Measurements from ENCODE around the gene RETN. TPM values are rescaled to one million over a fixed set of nuclear protein-coding genes. Genes with fewer than 3 reads are reported as not detected.

Gene RETN
- total RNA-seq, 2 donors from 2014 or later: not detected

DNA sequence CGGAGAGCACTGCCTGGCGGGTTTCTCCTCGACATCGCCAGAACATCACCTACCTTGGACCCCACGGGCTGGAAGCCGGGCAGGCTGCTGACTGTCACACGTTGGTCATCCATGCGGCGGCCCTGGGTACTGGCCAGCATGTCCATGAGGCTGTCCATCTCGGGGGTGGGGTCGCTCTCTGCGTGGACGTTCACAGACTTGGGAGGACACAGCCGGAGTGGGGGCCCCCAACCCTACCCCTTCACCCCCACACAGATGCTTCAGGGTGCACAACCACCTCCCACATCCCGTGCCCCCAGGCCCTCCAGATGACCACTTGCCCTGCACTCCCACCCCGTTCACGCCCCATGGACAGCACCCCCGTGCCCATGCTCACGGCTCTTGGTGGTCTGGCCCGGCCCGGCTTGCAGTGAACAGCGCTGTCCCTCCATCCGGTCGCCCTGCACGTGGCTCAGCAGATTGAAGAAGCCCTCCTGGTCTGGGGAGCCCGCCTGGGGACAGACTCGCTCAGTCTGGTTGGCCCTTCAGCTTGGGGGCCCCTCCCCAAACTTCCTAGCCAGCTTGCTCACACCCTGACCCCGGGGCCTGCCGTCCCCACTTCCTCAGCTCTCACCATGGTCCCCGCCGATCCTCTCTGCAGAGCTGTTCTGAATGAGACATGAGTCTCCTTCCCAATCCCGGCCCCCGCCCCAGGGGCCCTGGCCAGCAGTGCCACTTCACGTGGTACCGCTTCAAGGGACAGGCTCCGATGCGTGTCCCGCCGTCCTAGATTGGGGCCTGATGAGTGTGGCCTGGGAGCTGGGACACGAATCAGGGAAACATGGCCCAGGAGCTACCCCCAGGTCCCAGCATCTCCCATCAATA, 36.3 kb upstream of the RETN start:
- H3K4me1 Mint-ChIP-seq: peaks cover 39% of the 10 kb centered on the region
- H3K36me3 Mint-ChIP-seq (ENCODE audit: low read depth): peaks cover 5% of the 10 kb centered on the region

DNA sequence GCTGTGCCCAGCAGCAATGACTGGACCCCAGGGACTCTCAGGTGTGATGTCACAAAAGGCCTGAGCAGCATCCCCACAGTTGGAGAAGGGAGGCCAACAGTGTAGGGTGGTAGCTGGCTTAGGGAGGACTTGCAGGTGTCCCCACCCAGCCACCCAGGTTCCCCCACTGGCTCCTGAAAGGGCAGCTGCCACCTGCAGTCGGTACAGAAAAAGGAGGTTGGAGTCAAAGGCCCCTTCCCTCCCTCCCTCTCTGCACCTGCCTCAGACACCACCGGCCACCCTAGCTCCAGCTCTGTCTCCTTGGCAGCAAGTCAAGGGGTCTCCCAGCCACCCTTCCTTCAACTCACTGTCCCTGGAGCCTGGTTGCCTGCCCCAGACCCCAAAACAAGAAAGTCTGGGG, 35.2 kb upstream of the RETN start, which contains the start of gene PCP2:
Gene PCP2, minus strand, starts transcription at position 22 of the 400 bp plus-strand sequence. CDS start 262 bp downstream, outside the sequence.
- Mint-ChIP-seq H3K27ac (peak within 1 kb of the TSS; percentile 59), H3K27me3 (no peaks in the 10 kb centered on the region), H3K36me3 (ENCODE audit: low read depth) (peaks cover 5% of the 10 kb centered on the region), H3K4me1 (peaks cover 32% of the 10 kb centered on the region), H3K4me3 (peak within 1 kb of the TSS; percentile 49)
- no peak for ATAC-seq
- no peak for DNase-seq
- H3K9me3 ChIP-seq (ENCODE audit: control insufficient read depth, low read length, poor library complexity, severe bottlenecking): no peaks in the 10 kb centered on the region

More for the DNA sequence above, 36.3 kb upstream of the RETN start:
- H3K9me3 ChIP-seq (ENCODE audit: control insufficient read depth, low read length, poor library complexity, severe bottlenecking): no peaks in the 10 kb centered on the region
- DNase-seq (no peak), ATAC-seq (no peak)
- Mint-ChIP-seq H3K4me3 (peak overlapping the region; percentile 49), H3K27me3 (no peaks in the 10 kb centered on the region), H3K27ac (no peak overlapping the region)

DNA sequence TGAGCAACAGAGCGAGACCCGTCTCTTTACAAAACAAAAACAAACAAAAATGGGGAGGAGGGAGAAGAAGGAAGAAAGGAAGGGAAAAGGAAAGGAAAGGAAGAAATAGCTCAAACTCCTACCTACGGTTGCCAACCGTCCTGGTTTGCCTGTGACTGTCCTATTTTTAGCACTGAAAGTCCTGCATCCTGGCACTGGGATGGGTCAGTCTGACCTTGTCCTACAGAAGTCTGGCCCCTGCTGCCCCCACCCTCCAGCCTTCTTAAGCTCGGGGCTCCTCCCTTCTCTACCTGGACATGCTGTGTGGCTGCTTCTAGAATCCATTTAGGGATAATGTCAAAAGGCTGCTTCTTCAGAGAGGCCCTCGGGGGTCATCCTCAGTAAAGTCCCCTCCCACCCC, 33.2 kb upstream of the RETN start:
- Mint-ChIP-seq H3K27ac (peak overlapping the region; percentile 83), H3K4me3 (peak overlapping the region; percentile 87), H3K4me1 (peaks cover 22% of the 10 kb centered on the region), H3K27me3 (no peaks in the 10 kb centered on the region), H3K36me3 (ENCODE audit: low read depth) (peaks cover 6% of the 10 kb centered on the region)
- ATAC-seq (no peak), DNase-seq (no peak)
- no peaks in the 10 kb centered on the region for H3K9me3 ChIP-seq (ENCODE audit: control insufficient read depth, low read length, poor library complexity, severe bottlenecking)

DNA sequence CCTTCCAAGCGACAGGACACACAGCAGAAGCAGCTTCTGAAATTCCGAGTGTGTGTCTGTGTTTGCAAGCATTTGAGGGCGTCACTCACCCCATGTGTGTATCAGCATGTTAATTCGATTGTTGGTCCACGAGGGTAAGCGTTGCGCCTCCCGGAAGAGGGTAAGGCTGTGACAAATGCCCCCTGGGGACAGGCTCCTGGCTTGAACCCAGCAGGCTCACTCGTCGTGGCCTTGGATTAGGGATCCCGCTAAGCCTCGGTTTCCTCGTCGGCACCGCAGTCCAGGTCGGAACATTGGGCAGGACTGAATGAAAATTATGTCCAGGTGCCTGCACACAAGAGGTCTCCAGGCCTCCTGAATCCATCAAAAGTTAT, 32.5 kb upstream of the RETN start:
- H3K27ac Mint-ChIP-seq: peak overlapping the region; percentile 83
- H3K4me1 Mint-ChIP-seq: peaks cover 20% of the 10 kb centered on the region
- DNase-seq (no peak), ATAC-seq (no peak)
- H3K9me3 ChIP-seq (ENCODE audit: control insufficient read depth, low read length, poor library complexity, severe bottlenecking): no peaks in the 10 kb centered on the region
- H3K36me3 Mint-ChIP-seq (ENCODE audit: low read depth): peaks cover 6% of the 10 kb centered on the region
- peak overlapping the region; percentile 87 for H3K4me3 Mint-ChIP-seq
- no peaks in the 10 kb centered on the region for H3K27me3 Mint-ChIP-seq

DNA sequence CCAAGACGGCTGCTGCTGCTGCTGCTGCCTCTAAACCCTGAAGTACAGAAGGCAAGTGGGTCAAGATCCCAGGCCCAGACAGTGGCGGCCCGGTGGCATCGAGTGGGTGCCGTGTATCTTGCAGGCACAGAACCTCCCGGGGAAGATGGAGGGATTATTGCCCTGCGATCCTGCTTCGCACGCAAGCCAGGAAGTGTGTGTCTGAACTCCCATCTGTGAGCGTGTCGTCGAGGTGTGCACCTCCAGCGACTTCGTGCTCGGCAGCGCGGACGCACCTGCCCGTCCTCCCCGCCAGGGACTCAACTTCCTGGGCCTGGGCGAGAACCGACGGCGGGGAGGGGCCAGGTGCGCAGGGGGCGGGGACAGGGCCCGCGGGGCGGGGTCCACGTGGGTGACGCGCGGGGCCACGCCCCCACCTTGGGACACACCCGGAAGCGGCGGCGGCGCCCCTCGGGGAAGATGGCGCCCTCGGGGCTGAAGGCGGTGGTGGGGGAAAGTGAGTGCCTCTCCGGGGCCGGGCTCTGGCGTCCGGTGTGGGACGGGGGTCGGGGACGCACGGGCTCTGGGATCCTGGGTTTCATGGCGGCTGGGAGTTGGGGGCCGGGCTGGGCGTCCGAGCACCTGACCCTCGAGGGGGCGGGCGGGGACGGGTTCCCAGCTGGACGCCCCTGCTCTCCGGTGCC, 32.0 kb upstream of the RETN start, which contains the start of gene STXBP2:
Gene STXBP2, plus strand, starts transcription at position 420 of the 683 bp plus-strand sequence. Its CDS starts 40 bp downstream, at position 460.
- Mint-ChIP-seq H3K27ac (peak within 1 kb of the TSS; percentile 83), H3K27me3 (no peaks in the 10 kb centered on the region), H3K4me3 (peak within 1 kb of the TSS; percentile 87), H3K4me1 (peaks cover 16% of the 10 kb centered on the region), H3K36me3 (ENCODE audit: low read depth) (peaks cover 6% of the 10 kb centered on the region)
- H3K9me3 ChIP-seq (ENCODE audit: control insufficient read depth, low read length, poor library complexity, severe bottlenecking): no peaks in the 10 kb centered on the region
- ATAC-seq (peak; percentile 97), DNase-seq (peak; percentile 92 to 96 (median 95))

DNA sequence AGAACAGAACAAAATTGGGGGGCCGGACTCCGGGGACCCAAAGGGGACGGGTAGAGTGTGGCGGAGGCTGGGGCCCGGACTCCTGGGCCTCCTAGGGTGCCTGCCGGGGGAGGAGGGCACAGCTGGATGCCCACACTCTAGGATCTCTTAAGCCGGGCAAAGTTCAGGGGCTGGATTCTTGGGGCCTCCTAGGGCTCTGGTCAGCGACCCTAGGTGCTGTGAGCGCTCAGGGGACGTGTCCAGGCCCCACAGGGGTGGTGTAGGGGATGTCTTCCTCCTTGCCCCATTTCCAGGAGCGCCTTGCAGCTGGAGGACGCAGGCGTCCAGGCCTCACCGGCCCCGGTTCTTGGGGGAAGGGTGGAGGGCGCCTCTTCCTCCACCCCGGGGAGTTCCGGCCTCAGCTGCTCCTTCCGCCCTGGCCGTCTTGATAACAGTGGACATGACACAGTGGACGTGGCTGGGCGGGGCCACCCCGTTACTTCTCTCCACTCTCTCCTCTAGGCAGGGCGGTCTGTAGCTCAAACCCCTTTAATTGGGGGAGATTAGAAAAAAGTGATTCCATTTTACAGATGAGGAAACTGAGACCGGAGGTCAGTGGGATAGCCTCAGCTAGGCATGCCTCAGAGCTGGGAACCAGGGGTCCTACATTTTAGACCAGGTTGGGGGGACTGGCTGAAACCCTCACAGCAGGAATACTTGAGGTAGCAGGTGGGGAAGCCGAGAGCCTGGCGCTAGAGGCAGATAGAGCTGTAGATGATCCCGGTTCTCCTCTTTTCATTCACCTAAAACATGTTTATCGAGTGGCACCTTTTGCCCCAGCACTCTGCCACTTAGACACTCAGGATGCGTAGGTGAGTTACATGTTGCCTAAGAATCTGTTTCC, 31.2 kb upstream of the RETN start:
- H3K9me3 ChIP-seq (ENCODE audit: control insufficient read depth, low read length, poor library complexity, severe bottlenecking): no peaks in the 10 kb centered on the region
- Mint-ChIP-seq H3K4me1 (peaks cover 16% of the 10 kb centered on the region), H3K27ac (peak overlapping the region; percentile 83), H3K36me3 (ENCODE audit: low read depth) (peaks cover 6% of the 10 kb centered on the region), H3K27me3 (no peaks in the 10 kb centered on the region), H3K4me3 (peak overlapping the region; percentile 87)
- DNase-seq (no peak), ATAC-seq (peak; percentile 26)

DNA sequence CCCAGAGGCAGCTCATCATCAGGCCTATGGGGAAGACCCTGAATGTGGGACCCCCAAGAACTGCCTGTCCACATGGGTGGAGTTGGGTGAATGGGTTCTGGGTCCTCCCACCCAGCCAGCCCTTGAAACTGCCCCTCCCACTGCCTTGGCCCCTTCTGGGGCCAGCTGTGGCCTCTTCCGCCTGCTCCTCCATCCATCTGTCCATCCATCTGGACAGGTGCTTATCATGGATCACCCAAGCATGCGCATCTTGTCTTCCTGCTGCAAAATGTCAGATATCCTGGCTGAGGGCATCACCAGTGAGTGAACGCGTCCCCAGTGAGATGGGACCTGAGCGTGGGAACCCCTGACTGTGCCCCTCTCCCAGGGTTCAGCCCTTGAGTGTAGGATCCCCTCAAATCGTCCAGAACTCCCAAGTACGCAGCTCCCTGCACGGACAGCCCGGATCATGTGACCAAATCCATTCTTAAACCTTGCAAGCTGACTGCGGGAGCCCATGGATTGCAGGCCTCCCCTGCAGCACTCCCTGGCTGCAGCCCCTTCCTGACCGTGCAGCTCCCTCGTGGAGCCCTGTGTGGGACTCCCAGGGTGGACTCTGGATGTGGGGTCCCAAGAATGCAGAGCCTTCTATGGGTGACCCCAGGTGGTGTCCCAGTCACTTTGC, 29.9 kb upstream of the RETN start:
- Mint-ChIP-seq H3K36me3 (ENCODE audit: low read depth) (peaks cover 6% of the 10 kb centered on the region), H3K4me3 (no peak overlapping the region), H3K27me3 (no peaks in the 10 kb centered on the region), H3K27ac (peak overlapping the region; percentile 83), H3K4me1 (peaks cover 14% of the 10 kb centered on the region)
- ATAC-seq (no peak), DNase-seq (no peak)
- no peaks in the 10 kb centered on the region for H3K9me3 ChIP-seq (ENCODE audit: control insufficient read depth, low read length, poor library complexity, severe bottlenecking)

DNA sequence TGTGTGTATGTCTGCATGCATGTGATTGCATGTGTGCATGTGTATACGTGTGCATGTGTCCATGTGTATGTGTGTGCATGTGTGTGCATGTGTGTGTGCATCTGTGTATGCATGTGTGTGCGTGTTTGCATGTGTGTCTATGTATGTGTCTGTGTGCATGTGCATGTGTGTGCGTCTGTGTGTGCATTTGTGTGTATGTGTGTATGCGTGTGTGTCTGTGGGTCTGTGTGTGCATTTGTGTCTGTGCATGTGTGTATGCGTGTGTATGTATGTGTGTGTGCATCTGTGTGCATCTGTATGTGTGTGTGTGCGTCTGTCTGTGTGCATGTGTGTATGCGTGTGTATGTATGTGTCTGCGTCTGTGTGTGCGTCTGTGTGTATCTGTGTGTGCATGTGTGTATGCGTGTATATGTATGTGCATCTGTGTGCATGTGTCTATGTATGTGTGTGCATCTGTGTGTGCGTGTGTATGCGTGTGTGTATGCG, 28.9 kb upstream of the RETN start:
- H3K9me3 ChIP-seq (ENCODE audit: control insufficient read depth, low read length, poor library complexity, severe bottlenecking): no peaks in the 10 kb centered on the region
- Mint-ChIP-seq H3K4me1 (peaks cover 11% of the 10 kb centered on the region), H3K27me3 (no peaks in the 10 kb centered on the region), H3K36me3 (ENCODE audit: low read depth) (peaks cover 6% of the 10 kb centered on the region), H3K27ac (no peak overlapping the region), H3K4me3 (no peak overlapping the region)
- DNase-seq (no peak), ATAC-seq (no peak)

DNA sequence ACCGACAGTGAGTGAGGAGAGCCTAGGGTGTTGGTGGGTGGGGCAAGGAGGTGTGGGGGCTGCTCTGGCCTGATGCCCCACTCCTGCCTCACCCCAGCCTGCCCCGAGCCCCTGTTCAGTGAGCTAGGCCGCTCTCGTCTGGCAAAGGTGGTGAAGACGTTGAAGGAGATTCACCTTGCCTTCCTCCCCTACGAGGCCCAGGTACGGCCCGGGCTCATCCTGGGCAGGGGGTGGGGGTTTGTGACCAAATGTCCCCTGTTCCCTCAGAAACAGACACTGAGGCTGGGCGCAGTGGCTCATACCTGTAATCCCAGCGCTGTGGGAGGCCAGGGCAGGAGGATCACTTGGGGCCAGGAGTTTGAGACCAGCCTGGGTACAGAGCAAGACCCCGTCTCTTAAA, 28.0 kb upstream of the RETN start:
- H3K27me3 Mint-ChIP-seq: no peaks in the 10 kb centered on the region
- no peaks in the 10 kb centered on the region for H3K9me3 ChIP-seq (ENCODE audit: control insufficient read depth, low read length, poor library complexity, severe bottlenecking)
- no peak overlapping the region for H3K27ac Mint-ChIP-seq
- DNase-seq (no peak), ATAC-seq (no peak)
- H3K4me1 Mint-ChIP-seq: peaks cover 13% of the 10 kb centered on the region
- peaks cover 9% of the 10 kb centered on the region for H3K36me3 Mint-ChIP-seq (ENCODE audit: low read depth)
- H3K4me3 Mint-ChIP-seq: no peak overlapping the region

DNA sequence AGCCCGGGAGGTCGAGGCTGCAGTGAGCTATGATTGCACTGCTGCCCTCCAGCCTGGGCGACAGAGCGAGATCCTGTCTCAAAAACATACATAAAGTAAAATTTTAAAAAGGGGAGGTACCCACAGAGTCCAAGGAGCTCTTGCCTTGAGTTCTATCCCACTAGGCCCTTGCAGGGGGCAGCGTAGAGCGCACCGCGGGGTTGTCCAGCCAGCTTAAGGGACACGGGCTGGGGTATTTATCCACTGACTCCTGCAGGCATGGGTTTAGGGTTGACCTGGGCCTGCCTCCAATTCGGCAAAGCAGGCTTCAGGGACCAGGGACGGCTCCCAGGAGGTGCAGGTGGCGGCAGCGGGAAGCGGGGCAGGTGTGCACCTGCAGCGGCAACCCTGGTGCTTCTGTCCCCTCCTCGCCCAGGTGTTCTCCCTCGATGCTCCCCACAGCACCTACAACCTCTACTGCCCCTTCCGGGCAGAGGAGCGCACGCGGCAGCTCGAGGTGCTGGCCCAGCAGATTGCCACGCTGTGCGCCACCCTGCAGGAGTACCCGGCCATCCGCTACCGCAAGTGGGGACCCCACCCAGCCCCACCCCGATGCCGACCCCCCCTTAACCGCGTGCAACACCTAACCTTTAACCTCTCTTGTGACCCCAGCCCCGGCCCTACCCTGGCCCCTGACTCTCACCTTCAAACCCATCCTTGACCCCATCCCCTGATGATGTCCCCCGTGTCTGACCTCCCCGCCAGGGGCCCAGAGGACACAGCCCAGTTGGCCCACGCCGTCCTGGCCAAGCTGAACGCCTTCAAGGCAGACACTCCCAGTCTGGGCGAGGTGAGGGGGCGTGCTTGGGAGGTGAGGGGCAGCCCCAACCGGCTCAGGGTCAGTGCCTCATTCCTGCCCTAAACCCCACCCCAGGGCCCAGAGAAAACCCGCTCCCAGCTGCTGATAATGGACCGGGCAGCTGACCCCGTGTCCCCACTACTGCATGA, 27.3 kb upstream of the RETN start:
- H3K27ac Mint-ChIP-seq: no peak overlapping the region
- H3K27me3 Mint-ChIP-seq: no peaks in the 10 kb centered on the region
- ATAC-seq: no peak
- no peaks in the 10 kb centered on the region for H3K9me3 ChIP-seq (ENCODE audit: control insufficient read depth, low read length, poor library complexity, severe bottlenecking)
- no peak for DNase-seq
- no peak overlapping the region for H3K4me3 Mint-ChIP-seq
- peaks cover 14% of the 10 kb centered on the region for H3K4me1 Mint-ChIP-seq
- H3K36me3 Mint-ChIP-seq (ENCODE audit: low read depth): peaks cover 10% of the 10 kb centered on the region

DNA sequence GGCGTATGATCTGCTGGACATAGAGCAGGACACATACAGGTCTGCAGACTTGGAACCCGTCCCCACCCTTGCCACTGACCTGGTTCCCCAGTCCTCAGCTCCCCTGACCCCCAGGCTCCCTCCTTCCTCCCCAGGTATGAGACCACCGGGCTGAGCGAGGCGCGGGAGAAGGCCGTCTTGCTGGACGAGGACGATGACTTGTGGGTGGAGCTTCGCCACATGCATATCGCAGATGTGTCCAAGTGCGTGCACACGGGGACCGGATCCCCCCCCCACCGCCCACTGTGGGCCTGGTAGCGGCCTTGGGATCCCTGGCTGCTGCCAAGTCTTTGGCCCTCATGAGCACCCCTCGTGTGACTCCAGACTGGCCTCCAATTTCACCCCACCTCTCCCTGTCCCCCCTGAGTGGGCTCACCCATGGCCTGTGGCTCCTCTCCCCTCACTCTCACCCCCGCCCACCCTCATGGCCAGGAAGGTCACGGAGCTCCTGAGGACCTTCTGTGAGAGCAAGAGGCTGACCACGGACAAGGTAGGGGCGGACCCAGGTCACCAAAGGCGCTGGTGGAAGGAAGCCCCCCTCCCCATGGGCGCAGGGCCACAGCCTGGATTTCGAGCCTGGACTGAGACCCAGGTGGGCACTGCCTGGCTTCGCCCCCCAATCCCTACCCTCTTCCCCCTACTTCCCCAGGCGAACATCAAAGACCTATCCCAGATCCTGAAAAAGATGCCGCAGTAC, 26.4 kb upstream of the RETN start:
- DNase-seq (no peak), ATAC-seq (no peak)
- H3K27me3 Mint-ChIP-seq: no peaks in the 10 kb centered on the region
- peaks cover 10% of the 10 kb centered on the region for H3K36me3 Mint-ChIP-seq (ENCODE audit: low read depth)
- H3K27ac Mint-ChIP-seq: no peak overlapping the region
- peaks cover 14% of the 10 kb centered on the region for H3K4me1 Mint-ChIP-seq
- no peaks in the 10 kb centered on the region for H3K9me3 ChIP-seq (ENCODE audit: control insufficient read depth, low read length, poor library complexity, severe bottlenecking)
- H3K4me3 Mint-ChIP-seq: no peak overlapping the region

Measured in T-helper 17 cell (primary cell).